ENCODE results near the gene AHDC1. TPM values are rescaled to one million over a fixed set of nuclear protein-coding genes. Genes with fewer than 3 reads are reported as not detected.

The AHDC1 gene
- total and polyA plus RNA-seq, 9 of the 15 experiments (the other 6 are each of a cell fraction or from before 2014, with no cell fraction given), result 0.21 to 36.4 (median 4.7) TPM

- no peak for TF ChIP-seq CTCFL (IDR thresholded peaks at IDR 0.05; ENCODE audit: borderline replicate concordance, insufficient read depth, low read depth, low read length, poor library complexity, severe bottlenecking)
Measured at GRCh38 chr1:27513528-27513927, 90.4 kb downstream of the AHDC1 start (continued).

- BruUV-seq (replicated peaks), result no TSS peak
- intact Hi-C loops (cut with micrococcal nuclease), result loop anchor here (5.0 kb wide), 1 partner anchor 98 kb away; no protein-coding TSS in a partner anchor
- H3K79me2 ChIP-seq (ENCODE audit: control insufficient read depth, insufficient read depth, low read length), result no peaks in the 10 kb centered on the region
- no peaks in the 10 kb centered on the region for H3K9me1 ChIP-seq (ENCODE audit: control insufficient read depth, insufficient read depth, low read length)
- CTCF ChIA-PET (ENCODE audit: low intra/inter-chr PET ratio), result no interaction called here
- peak in 1 of 4 experiments; percentile 20 for DNase-seq (ENCODE audit: extremely low read depth in 1 of 4, low spot score in 3 of 4)
- no peak overlapping the region for H3K4me2 ChIP-seq (ENCODE audit: insufficient read depth, low read length)
- peak overlapping the region; percentile 41; the same call in 2 of the 3 replicates for H3K27ac ChIP-seq (ENCODE audit: extremely low read depth, low read depth, low read length)
- no peaks in the 10 kb centered on the region for H3K36me3 ChIP-seq (ENCODE audit: control insufficient read depth, insufficient read depth, low read length)
- peak overlapping the region; percentile 86 for H2AFZ ChIP-seq (ENCODE audit: low read depth, low read length)
- FAIRE-seq, result no peak
- peaks cover 33 to 43% of the 10 kb centered on the region in 2 experiments for H3K4me1 ChIP-seq (replicated peaks in 1 of 2; ENCODE audit: control insufficient read depth in 2 of 2, insufficient read depth in 2 of 2, low read length in 2 of 2)
- no peaks in the 10 kb centered on the region for H3K27me3 ChIP-seq (ENCODE audit: control insufficient read depth in 2 of 2, insufficient read depth in 2 of 2, low read length in 2 of 2)
- POLR2A ChIA-PET, result interaction anchor here (0.6 to 2.5 kb wide), 8 partner anchors 10 to 208 kb away, joined by 3 to 5 read pairs (median 3); no protein-coding TSS in a partner anchor
- H3K9me3 ChIP-seq (replicated peaks; ENCODE audit: control insufficient read depth, insufficient read depth, low read depth, low read length), result no peaks in the 10 kb centered on the region
- in situ Hi-C loops (cut with MboI), result no loop called here
- peak overlapping the region in 1 of 2 experiments; percentile 49; a peak in 1 of 4 replicates for H3K9ac ChIP-seq (ENCODE audit: insufficient read depth in 1 of 2, low read depth in 2 of 2, low read length in 2 of 2)
- ATAC-seq, result no peak
- 72% methylated on average over 8 of the region's 9 CpGs for WGBS (ENCODE audit: insufficient coverage, low coverage, missing lambda C conversion rate)
- H4K20me1 ChIP-seq (replicated peaks; ENCODE audit: control insufficient read depth, insufficient read depth, low read length), result no peaks in the 10 kb centered on the region
- H3K4me3 ChIP-seq, result no peak overlapping the region
- TF ChIP-seq ZNF586 (CRISPR knock-in tag; conservative IDR thresholded peaks at IDR 0.05), result no peak
- no peak for TF ChIP-seq ZNF699 (CRISPR knock-in tag; IDR thresholded peaks at IDR 0.05; ENCODE audit: insufficient replicate concordance)
- no peak for TF ChIP-seq JUND (IDR thresholded peaks at IDR 0.05; ENCODE audit: borderline replicate concordance, low read depth, low read length)
- TF ChIP-seq JUND (tag; IDR thresholded peaks at IDR 0.05; ENCODE audit: borderline replicate concordance, low read depth, low read length), result no peak
- TF ChIP-seq KDM1A (IDR thresholded peaks at IDR 0.05), result no peak
- TF ChIP-seq ELF1 (tag; IDR thresholded peaks at IDR 0.05), result no peak
- TF ChIP-seq CCNT2 (IDR thresholded peaks at IDR 0.05; ENCODE audit: borderline replicate concordance, extremely low read depth, insufficient read length, low read depth, low read length), result no peak
- no peak for TF ChIP-seq CREB3L1 (IDR thresholded peaks at IDR 0.05; ENCODE audit: borderline replicate concordance, low read depth)
- no peak for TF ChIP-seq ATF6 (CRISPR knock-in tag; IDR thresholded peaks at IDR 0.05)
Measured at GRCh38 chr1:27509127-27510080, 94.5 kb downstream of the AHDC1 start.

Measured in K562 (cell line).